ENCODE measurements around the gene UNC80. TPM values are rescaled to one million over a fixed set of nuclear protein-coding genes. Genes with fewer than 3 reads are reported as not detected.

The UNC80 gene
- total and polyA plus RNA-seq, 2 donors (not counting 3 experiments of a cell fraction or from before 2014, with no cell fraction given) = not detected

GRCh38 chr2:209876211-209876610, 104.6 kb downstream of the UNC80 start:
- ChIA-PET CTCF (no interaction called here), POLR2A (no interaction called here)
- no peak overlapping the region for H2AFZ ChIP-seq (ENCODE audit: low read depth, low read length)
- no peaks in the 10 kb centered on the region for H3K9me1 ChIP-seq (replicated peaks; ENCODE audit: control insufficient read depth, extremely low read depth, insufficient read depth, low read length)
- H3K9me3 ChIP-seq (replicated peaks; ENCODE audit: control insufficient read depth, insufficient read depth, low read length) = no peaks in the 10 kb centered on the region
- TF ChIP-seq MYC (IDR thresholded peaks at IDR 0.05; ENCODE audit: low read depth, low read length) = no peak
- TF ChIP-seq JUN (IDR thresholded peaks at IDR 0.05; ENCODE audit: borderline replicate concordance, insufficient read depth, insufficient read length, low read depth) = no peak
- TF ChIP-seq FOS (IDR thresholded peaks at IDR 0.05; ENCODE audit: borderline replicate concordance, insufficient read depth, low read length) = no peak
- no peak for TF ChIP-seq EZH2 (IDR thresholded peaks at IDR 0.05; ENCODE audit: borderline replicate concordance, low read depth, low read length, severe bottlenecking)
- no peak for TF ChIP-seq POLR2AphosphoS5 (IDR thresholded peaks at IDR 0.05; ENCODE audit: insufficient read depth, low read depth, low read length)
- TF ChIP-seq, protein P1, sequence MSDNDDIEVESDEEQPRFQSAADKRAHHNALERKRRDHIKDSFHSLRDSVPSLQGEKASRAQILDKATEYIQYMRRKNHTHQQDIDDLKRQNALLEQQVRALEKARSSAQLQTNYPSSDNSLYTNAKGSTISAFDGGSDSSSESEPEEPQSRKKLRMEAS (IDR thresholded peaks at IDR 0.05; ENCODE audit: insufficient read depth, insufficient read length) = no peak
- no peaks in the 10 kb centered on the region for H3K27me3 ChIP-seq (ENCODE audit: control insufficient read depth in 2 of 2, insufficient read depth in 2 of 2, low read length in 2 of 2)
- no peaks in the 10 kb centered on the region for H3K4me1 ChIP-seq (ENCODE audit: control insufficient read depth, extremely low read depth, insufficient read depth, low read length)
- H4K20me1 ChIP-seq (replicated peaks; ENCODE audit: control insufficient read depth, extremely low read depth, insufficient read depth, low read length) = no peaks in the 10 kb centered on the region
- no peaks in the 10 kb centered on the region for H3K79me2 ChIP-seq (ENCODE audit: control insufficient read depth, insufficient read depth, low read length)
- no peak overlapping the region for H3K4me2 ChIP-seq (ENCODE audit: insufficient read depth, low read length)
- no peak for FAIRE-seq
- intact Hi-C loops (cut with micrococcal nuclease) (no loop called here), dilution Hi-C loops (cut with MboI; ENCODE audit: extremely low pct_ligation_motif_present, low sequenced_read_pairs) (no loop called here)
- H3K27ac ChIP-seq (ENCODE audit: insufficient read depth, low read depth, low read length) = no peak overlapping the region
- BruUV-seq (replicated peaks) = no TSS peak
- no peaks in the 10 kb centered on the region for H3K36me3 ChIP-seq (ENCODE audit: control insufficient read depth in 2 of 2, extremely low read depth in 1 of 2, insufficient read depth in 2 of 2, low read length in 2 of 2)
- no peak overlapping the region for H3K9ac ChIP-seq (replicated peaks; ENCODE audit: extremely low read depth, insufficient read depth, low read length)
- no peak for DNase-seq (ENCODE audit: low read depth, low spot score)
- no peak overlapping the region for H3K4me3 ChIP-seq (replicated peaks in 1 of 3; ENCODE audit: insufficient read depth in 1 of 3, low read depth in 1 of 3, low read length in 3 of 3)

GRCh38 chr2:209878701-209879100, 107.1 kb downstream of the UNC80 start:
- Histone ChIP-seq H3K4me2 (ENCODE audit: insufficient read depth, low read length) (no peak overlapping the region), H3K27me3 (ENCODE audit: control insufficient read depth in 2 of 2, insufficient read depth in 2 of 2, low read length in 2 of 2) (no peaks in the 10 kb centered on the region), H3K79me2 (ENCODE audit: control insufficient read depth, insufficient read depth, low read length) (no peaks in the 10 kb centered on the region), H3K36me3 (ENCODE audit: control insufficient read depth in 2 of 2, extremely low read depth in 1 of 2, insufficient read depth in 2 of 2, low read length in 2 of 2) (no peaks in the 10 kb centered on the region), H3K9me3 (replicated peaks; ENCODE audit: control insufficient read depth, insufficient read depth, low read length) (no peaks in the 10 kb centered on the region), H3K4me1 (ENCODE audit: control insufficient read depth, extremely low read depth, insufficient read depth, low read length) (no peaks in the 10 kb centered on the region), H3K9ac (replicated peaks; ENCODE audit: extremely low read depth, insufficient read depth, low read length) (no peak overlapping the region), H2AFZ (ENCODE audit: low read depth, low read length) (no peak overlapping the region), H3K9me1 (replicated peaks; ENCODE audit: control insufficient read depth, extremely low read depth, insufficient read depth, low read length) (no peaks in the 10 kb centered on the region), H3K27ac (ENCODE audit: insufficient read depth, low read depth, low read length) (no peak overlapping the region), H4K20me1 (replicated peaks; ENCODE audit: control insufficient read depth, extremely low read depth, insufficient read depth, low read length) (no peaks in the 10 kb centered on the region), H3K4me3 (replicated peaks in 1 of 3; ENCODE audit: insufficient read depth in 1 of 3, low read depth in 1 of 3, low read length in 3 of 3) (no peak overlapping the region)
- TF ChIP-seq MYC (IDR thresholded peaks at IDR 0.05; ENCODE audit: low read depth, low read length) (no peak), GATA2 (IDR thresholded peaks at IDR 0.05; ENCODE audit: insufficient read depth, insufficient read length, low read depth, low read length) (no peak), EZH2 (IDR thresholded peaks at IDR 0.05; ENCODE audit: borderline replicate concordance, low read depth, low read length, severe bottlenecking) (no peak), POLR2A (IDR thresholded peaks at IDR 0.05; ENCODE audit: low read depth, low read length) (no peak), JUN (IDR thresholded peaks at IDR 0.05; ENCODE audit: borderline replicate concordance, insufficient read depth, insufficient read length, low read depth) (no peak), CTCF (IDR thresholded peaks at IDR 0.05; ENCODE audit: extremely low read depth in 1 of 2, insufficient read depth in 1 of 2, low read depth in 1 of 2, low read length in 2 of 2) (no peak), POLR2AphosphoS5 (IDR thresholded peaks at IDR 0.05; ENCODE audit: insufficient read depth, low read depth, low read length) (no peak), FOS (IDR thresholded peaks at IDR 0.05; ENCODE audit: borderline replicate concordance, insufficient read depth, low read length) (no peak)
- TF ChIP-seq, protein P1 (IDR thresholded peaks at IDR 0.05; ENCODE audit: insufficient read depth, insufficient read length) = no peak
- CTCF ChIA-PET = no interaction called here
- BruUV-seq (replicated peaks) = no TSS peak
- FAIRE-seq (no peak), DNase-seq (ENCODE audit: low read depth, low spot score) (no peak)
- intact Hi-C loops (cut with micrococcal nuclease) (no loop called here), dilution Hi-C loops (cut with MboI; ENCODE audit: extremely low pct_ligation_motif_present, low sequenced_read_pairs) (no loop called here)
- POLR2A ChIA-PET = no interaction called here

Measured in endothelial cell of umbilical vein (primary cell).